ENCODE data around the gene IL31.
A peak's percentile ranks its signal among the peaks of the same experiment; 100 is the strongest.

IL31 gene

GRCh38 chr12:122126713-122127597, 47.1 kb downstream of the IL31 start:
- no peak for DNase-seq

DNA sequence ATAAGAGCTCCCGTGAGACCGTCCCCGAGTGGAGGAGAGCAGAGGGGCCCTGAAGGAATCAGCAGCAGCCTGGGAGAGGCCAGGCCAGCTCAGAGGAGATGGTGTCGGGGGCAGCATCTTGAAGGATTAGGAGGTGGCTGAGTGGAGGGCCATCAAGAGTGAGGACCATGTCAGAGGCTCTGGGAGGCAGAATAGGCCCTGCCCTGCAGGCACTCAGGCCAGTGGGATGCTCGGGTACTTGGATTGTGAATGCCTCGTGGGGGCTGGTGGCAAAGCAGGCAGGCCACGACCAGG, 47.7 kb downstream of the IL31 start:
- no peak for DNase-seq

GRCh38 chr12:122125452-122126341, 48.3 kb downstream of the IL31 start:
- no peak for DNase-seq

DNA sequence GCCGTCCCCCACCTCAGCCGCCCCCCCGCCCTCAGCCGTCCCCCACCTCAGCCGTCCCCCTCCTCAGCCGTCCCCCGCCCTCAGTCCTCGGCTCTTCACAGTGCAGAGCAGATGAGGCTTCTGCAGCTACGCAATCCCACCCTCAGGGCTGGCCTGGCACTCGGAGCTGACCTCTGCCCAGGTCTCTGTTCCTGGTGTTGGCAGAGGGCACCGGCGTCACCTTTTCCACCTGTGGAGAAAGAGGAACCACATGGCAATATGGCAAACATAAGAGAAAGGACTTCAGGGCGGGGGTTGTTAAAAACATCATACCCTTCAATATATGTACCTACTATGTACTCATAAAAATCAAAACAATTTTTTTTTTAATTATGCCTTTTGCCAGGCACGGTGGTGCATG, 49.7 kb downstream of the IL31 start:
- no peak for DNase-seq

- DNase-seq = no peak
Observed at GRCh38 chr12:122123761-122124145, 50.3 kb downstream of the IL31 start.

- peak; percentile 68 for DNase-seq
Observed at GRCh38 chr12:122123051-122123760, 50.8 kb downstream of the IL31 start.

All from activated naive CD4-positive, alpha-beta T cell treated with anti-CD3 and anti-CD28 coated beads, Interleukin-2, amount 50 U/mL, for 16 hours (primary cell).